ENCODE measurements around the gene CNTNAP2. TPM values are rescaled to one million over a fixed set of nuclear protein-coding genes. Genes with fewer than 3 reads are reported as not detected.

The CNTNAP2 gene
- total RNA-seq, 3 donors from 2014 or later (not counting 1 experiment from before 2014, with no cell fraction given) = 0.18 to 1.1 TPM; not detected in 1

DNA sequence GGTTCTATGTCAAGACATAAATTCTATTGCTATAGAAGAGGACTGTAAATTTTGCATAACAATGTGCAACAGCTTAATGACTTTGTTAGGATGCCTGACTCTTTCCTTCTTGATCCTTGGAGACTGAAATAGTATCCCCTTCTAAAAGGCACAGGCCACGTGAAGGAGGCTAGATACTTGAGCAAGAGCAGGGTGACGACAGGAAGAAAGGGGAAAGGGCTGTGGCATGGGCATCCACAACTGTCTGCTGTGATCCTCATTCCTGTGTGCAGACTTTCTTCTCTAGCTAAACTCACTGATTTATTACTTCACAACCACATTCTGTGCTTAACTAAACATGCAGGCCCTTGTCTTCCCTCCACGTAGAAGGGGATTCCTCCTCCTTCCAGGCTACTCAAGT, 1362.2 kb downstream of the CNTNAP2 start:
- no peaks in the 10 kb centered on the region for H3K27me3 ChIP-seq (ENCODE audit: control insufficient read depth, insufficient read depth, low read length)
- no peaks in the 10 kb centered on the region for H3K27me3 Mint-ChIP-seq (ENCODE audit: low read depth in 2 of 2)
- H3K36me3 ChIP-seq (ENCODE audit: control insufficient read depth, insufficient read depth, low read length) = no peaks in the 10 kb centered on the region
- 54% methylated on average over 3 of the region's 3 CpGs for WGBS (ENCODE audit: insufficient coverage)
- TF ChIP-seq, protein P1, sequence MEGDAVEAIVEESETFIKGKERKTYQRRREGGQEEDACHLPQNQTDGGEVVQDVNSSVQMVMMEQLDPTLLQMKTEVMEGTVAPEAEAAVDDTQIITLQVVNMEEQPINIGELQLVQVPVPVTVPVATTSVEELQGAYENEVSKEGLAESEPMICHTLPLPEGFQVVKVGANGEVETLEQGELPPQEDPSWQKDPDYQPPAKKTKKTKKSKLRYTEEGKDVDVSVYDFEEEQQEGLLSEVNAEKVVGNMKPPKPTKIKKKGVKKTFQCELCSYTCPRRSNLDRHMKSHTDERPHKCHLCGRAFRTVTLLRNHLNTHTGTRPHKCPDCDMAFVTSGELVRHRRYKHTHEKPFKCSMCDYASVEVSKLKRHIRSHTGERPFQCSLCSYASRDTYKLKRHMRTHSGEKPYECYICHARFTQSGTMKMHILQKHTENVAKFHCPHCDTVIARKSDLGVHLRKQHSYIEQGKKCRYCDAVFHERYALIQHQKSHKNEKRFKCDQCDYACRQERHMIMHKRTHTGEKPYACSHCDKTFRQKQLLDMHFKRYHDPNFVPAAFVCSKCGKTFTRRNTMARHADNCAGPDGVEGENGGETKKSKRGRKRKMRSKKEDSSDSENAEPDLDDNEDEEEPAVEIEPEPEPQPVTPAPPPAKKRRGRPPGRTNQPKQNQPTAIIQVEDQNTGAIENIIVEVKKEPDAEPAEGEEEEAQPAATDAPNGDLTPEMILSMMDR (IDR thresholded peaks at IDR 0.05) = no peak
- no peak for DNase-seq
- H3K4me1 ChIP-seq (ENCODE audit: control insufficient read depth, insufficient read depth, low read length) = no peaks in the 10 kb centered on the region
- H3K27ac Mint-ChIP-seq = no peak overlapping the region
- H3K4me3 Mint-ChIP-seq = no peak overlapping the region
- H3K9me3 ChIP-seq (ENCODE audit: control insufficient read depth, insufficient read depth, low read length) = no peaks in the 10 kb centered on the region
- no peaks in the 10 kb centered on the region for H3K4me1 Mint-ChIP-seq
- H3K9me3 Mint-ChIP-seq = peaks cover 5 to 11% of the 10 kb centered on the region in 2 donors
- no peaks in the 10 kb centered on the region for H3K36me3 Mint-ChIP-seq
- no peak overlapping the region for H3K4me3 ChIP-seq (ENCODE audit: low read length)
- intact Hi-C loops (cut with micrococcal nuclease) = no loop called here
- no peak overlapping the region for H3K27ac ChIP-seq (ENCODE audit: low read length)
- no peak for ATAC-seq

DNA sequence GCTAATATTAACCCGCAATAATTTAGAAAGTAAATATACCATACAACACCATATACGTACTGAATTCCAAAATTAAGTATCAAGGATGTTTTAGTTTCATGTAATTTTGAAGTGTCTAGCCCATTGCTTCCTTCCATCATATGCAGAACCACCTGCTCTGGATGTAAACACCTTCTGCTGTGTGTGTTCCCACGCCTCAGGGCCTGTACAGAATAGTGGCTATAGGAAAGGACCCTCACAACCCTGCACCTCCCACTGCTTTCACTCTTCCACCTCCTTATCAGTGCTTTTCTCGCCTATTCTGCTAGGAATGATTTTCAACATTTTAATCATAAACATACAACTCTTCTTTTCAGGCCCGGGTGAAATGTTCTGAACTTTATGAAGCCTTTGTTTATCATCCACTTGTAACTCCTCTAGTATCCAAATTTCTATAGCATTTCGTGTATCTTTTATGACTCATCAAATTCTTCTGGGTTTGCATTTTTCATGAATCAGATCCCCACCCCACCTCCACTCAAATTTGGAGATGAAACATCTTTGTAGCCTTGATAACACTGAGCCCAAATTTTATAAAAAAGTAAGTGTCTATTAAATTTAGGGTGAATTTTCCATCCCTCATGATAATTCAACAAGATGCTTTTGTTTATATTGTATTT, 1367.2 kb downstream of the CNTNAP2 start:
- H3K4me3 Mint-ChIP-seq = no peak overlapping the region
- no peaks in the 10 kb centered on the region for H3K4me1 Mint-ChIP-seq
- no peaks in the 10 kb centered on the region for H3K27me3 Mint-ChIP-seq (ENCODE audit: low read depth in 2 of 2)
- peaks cover 8 to 14% of the 10 kb centered on the region in 2 donors for H3K9me3 Mint-ChIP-seq
- intact Hi-C loops (cut with micrococcal nuclease) = no loop called here
- ATAC-seq (no peak), DNase-seq (no peak)
- H3K4me3 ChIP-seq (ENCODE audit: low read length) = no peak overlapping the region
- H3K4me1 ChIP-seq (ENCODE audit: control insufficient read depth, insufficient read depth, low read length) = no peaks in the 10 kb centered on the region
- no peaks in the 10 kb centered on the region for H3K36me3 Mint-ChIP-seq
- no peaks in the 10 kb centered on the region for H3K9me3 ChIP-seq (ENCODE audit: control insufficient read depth, insufficient read depth, low read length)
- TF ChIP-seq, protein P1 (IDR thresholded peaks at IDR 0.05) = no peak
- no peak overlapping the region for H3K27ac ChIP-seq (ENCODE audit: low read length)
- no peaks in the 10 kb centered on the region for H3K36me3 ChIP-seq (ENCODE audit: control insufficient read depth, insufficient read depth, low read length)
- H3K27me3 ChIP-seq (ENCODE audit: control insufficient read depth, insufficient read depth, low read length) = no peaks in the 10 kb centered on the region
- WGBS (ENCODE audit: insufficient coverage) = 77% methylated on average over 4 of the region's 6 CpGs
- no peak overlapping the region for H3K27ac Mint-ChIP-seq

DNA sequence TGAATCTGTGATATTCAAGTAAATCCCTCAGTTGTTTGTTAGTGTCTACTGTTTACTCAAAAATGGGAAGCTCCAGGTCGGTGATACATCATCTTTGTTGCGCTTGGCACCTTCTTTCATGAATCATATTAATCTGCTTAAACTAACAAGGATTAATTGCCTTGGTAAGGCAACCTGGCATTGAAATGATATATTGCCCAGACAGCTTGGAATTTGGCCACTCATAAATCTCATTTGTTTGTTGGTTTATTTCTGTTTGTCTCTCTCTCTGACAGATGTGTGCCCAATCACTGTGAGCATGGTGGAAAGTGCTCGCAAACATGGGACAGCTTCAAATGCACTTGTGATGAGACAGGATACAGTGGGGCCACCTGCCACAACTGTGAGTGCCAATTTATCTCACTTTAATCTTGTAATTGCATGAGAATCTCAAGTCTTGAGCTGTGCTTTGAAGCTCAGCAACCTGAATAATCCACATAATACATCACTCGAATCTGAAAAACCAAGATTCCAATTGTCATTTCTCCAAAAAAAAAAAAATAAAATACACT, 1369.1 kb downstream of the CNTNAP2 start:
- Mint-ChIP-seq H3K4me1 (no peaks in the 10 kb centered on the region), H3K9me3 (peaks cover 10 to 11% of the 10 kb centered on the region in 2 donors)

More for the DNA sequence above, 1369.1 kb downstream of the CNTNAP2 start:
- intact Hi-C loops (cut with micrococcal nuclease) = no loop called here
- WGBS (ENCODE audit: insufficient coverage) = 71% methylated on average over 4 of the region's 4 CpGs
- Histone ChIP-seq H3K27ac (ENCODE audit: low read length) (no peak overlapping the region), H3K27me3 (ENCODE audit: control insufficient read depth, insufficient read depth, low read length) (no peaks in the 10 kb centered on the region), H3K36me3 (ENCODE audit: control insufficient read depth, insufficient read depth, low read length) (no peaks in the 10 kb centered on the region), H3K4me1 (ENCODE audit: control insufficient read depth, insufficient read depth, low read length) (no peaks in the 10 kb centered on the region), H3K4me3 (ENCODE audit: low read length) (no peak overlapping the region), H3K9me3 (ENCODE audit: control insufficient read depth, insufficient read depth, low read length) (peaks cover 2% of the 10 kb centered on the region)
- Mint-ChIP-seq H3K36me3 (no peaks in the 10 kb centered on the region), H3K27me3 (ENCODE audit: low read depth in 2 of 2) (no peaks in the 10 kb centered on the region), H3K27ac (no peak overlapping the region), H3K4me3 (no peak overlapping the region)
- ATAC-seq (no peak), DNase-seq (no peak)
- TF ChIP-seq, protein P1 (IDR thresholded peaks at IDR 0.05) = no peak

Data from natural killer cell (primary cell).